Measurements from ENCODE around the gene HMCN2.

HMCN2 gene

GRCh38 chr9:130288926-130289690, 23.5 kb downstream of the HMCN2 start:
- DNase-seq (ENCODE audit: low read depth in 2 of 3, low spot score in 1 of 3): no peak

GRCh38 chr9:130289711-130290241, 24.2 kb downstream of the HMCN2 start:
- DNase-seq (ENCODE audit: low read depth in 2 of 3, low spot score in 1 of 3): no peak

- DNase-seq (ENCODE audit: low read depth in 2 of 3, low spot score in 1 of 3): no peak
Observed at GRCh38 chr9:130290291-130291181, 25.0 kb downstream of the HMCN2 start.

DNA sequence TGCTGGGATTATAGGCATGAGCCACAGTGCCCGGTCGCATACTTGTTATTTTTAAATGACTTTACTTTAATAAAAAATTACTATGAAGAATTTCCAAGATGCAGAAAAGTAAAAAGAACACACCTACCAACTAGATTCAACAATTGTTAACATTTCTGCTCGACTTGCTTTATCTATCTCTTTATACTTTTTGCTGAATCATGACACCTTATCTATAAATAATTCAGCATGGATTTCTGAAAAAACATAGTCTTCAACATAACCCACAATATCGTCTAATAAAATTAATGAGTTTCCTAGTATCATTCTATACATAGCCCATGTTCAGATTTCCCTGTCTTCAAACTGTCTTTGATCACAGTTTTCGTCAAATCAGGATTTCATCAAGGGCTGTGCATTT, 25.9 kb downstream of the HMCN2 start:
- no peak for DNase-seq (ENCODE audit: low read depth in 2 of 3, low spot score in 1 of 3)

DNA sequence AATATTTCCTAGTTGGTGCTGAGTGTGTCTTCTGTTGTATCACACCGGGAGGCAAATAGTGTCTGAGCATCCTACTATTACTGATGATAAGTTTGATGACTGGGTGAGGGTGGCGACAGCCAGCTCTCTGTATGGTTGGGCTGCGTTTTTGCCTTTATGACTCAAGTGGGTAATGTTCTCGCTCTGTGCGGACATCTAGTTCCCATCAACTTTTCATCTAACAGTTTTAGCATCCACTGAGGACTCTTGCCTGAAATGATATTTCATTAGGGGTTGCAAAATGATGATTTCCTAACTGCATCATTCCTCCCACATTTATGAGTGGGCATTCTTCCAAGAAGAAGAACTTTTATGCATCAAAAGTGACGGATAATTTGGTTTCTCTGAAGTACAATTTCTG, 26.5 kb downstream of the HMCN2 start:
- DNase-seq (ENCODE audit: low read depth in 2 of 3, low spot score in 1 of 3): no peak

DNA sequence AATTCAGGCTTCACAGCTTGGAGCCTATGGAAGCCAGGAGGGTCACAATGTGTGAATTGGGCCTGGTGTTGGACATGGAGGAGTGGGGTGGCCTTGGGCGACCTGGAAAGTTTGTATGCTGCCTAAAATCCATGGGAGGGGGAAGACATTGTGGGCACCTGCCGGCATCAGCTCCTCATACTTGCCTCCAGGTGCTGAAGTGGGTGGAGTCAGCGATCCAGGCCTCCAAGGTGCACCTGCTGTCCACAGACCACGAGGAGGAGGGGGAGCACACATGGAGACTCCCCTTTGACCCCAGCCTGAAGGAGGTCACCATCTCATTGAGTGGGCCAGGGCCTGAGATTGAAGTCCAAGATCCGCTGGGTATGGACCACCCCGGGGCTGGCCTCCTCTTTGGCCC, 29.1 kb downstream of the HMCN2 start:
- no peak for DNase-seq (ENCODE audit: low read depth in 2 of 3, low spot score in 1 of 3)

DNA sequence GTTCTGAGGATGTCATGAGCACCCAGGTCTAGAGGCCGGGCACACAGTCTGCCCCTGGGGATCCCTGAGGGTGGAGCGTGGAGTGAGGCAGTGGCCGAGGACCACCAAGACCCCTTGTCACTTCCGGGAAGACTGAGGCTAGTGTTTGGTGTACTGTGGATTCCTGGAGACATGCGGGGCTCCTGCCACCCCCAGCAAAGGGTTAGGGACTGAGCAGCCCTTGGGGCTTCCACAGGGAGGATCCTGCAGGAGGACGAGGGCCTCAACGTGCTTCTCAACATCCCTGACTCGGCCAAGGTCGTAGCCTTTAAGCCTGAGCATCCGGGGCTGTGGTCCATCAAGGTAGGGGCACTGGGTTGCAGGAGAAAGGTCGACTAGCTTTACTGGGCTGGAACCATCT, 29.9 kb downstream of the HMCN2 start:
- DNase-seq (ENCODE audit: low read depth in 2 of 3, low spot score in 1 of 3): no peak

DNA sequence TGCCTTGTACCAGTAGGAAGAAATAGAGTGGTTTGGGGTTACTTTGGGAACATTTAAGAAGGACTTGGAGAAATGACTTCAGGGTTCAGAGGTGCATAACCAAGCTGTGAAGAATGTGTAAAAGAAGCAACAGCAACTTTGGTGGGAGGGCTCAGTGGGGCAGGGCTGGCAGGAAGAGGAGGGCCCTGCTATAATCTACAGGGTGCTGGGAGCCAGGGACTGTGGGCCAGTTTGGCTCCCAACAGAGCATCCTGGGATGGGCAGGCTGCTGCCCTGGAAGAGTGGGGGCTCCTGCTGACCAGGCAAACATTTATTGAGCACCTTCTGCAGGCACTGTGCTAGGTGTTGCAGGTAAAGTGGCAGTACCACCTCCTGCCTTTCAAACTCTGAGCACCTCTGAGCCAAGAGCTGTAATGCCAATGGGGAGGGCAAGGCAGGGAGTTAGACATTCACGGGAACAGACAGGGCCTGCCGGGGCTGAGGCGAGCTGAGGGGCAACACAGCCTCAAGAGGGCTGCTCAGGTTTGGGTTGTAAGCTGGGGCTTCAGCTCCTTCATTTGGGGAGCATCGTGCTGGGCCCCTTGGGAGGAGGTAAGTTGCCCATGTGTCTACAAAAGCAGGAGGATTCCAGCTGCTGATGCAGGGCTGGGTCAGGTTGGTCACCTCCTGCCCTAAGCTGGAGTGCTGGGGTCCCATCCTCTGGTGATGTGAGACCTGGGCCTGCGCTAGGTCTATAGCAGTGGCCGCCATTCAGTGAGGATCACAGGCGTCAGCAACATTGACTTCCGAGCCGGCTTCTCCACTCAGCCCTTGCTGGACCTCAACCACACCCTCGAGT, 30.6 kb downstream of the HMCN2 start:
- no peak for DNase-seq (ENCODE audit: low read depth in 2 of 3, low spot score in 1 of 3)

GRCh38 chr9:130296783-130297055, 31.2 kb downstream of the HMCN2 start:
- DNase-seq (ENCODE audit: low read depth in 2 of 3, low spot score in 1 of 3): no peak

- no peak for DNase-seq (ENCODE audit: low read depth in 2 of 3, low spot score in 1 of 3)
Observed at GRCh38 chr9:130297371-130297770, 31.8 kb downstream of the HMCN2 start.

DNA sequence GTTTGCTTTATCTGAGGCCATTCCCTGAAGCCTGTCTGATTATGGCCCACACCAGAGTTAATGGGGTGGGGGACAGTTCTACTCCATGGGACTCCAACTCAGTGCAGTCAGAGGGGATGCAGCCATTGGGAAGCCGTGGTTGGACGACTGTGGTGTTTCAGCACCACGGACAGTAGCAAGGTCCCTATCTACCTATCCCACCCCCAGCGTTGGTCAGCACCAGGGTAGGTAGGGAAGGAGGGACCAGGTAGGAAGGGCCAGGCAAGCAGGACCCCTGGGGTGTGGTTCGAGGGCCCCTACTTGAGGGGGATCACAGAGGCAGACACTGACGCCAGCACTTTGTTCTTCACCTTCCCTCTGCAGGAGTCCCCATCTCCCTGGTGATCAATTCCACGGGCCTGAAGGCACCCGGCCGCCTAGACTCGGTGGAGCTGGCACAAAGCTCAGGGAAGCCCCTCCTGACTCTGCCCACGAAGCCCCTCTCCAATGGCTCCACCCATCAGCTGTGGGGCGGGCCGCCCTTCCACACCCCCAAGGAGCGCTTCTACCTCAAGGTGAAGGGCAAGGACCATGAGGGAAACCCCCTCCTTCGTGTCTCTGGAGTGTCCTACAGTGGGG, 33.2 kb downstream of the HMCN2 start:
- DNase-seq (ENCODE audit: low read depth in 2 of 3, low spot score in 1 of 3): no peak

- DNase-seq (ENCODE audit: low read depth in 2 of 3, low spot score in 1 of 3): no peak
Observed at GRCh38 chr9:130299785-130300615, 34.4 kb downstream of the HMCN2 start.

DNA sequence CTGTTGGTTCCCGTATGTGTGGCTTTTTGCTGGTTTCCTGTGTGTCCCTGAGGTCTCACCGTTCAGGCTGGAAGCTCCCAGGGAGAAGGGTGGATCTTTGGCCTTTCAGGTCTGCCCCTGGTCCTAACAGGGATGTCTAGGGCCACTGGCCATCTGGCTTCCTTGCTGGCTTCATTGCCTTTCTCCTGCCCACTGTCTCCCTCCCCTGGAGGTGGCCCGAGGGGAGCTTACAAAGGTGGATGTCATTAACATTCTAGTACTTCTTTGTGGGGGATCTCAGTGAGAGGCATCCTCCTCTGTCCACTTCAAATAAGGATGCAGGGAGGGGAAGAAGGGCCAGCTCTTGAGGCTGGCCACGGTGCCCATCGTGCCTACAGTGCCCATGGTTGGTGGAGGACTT, 35.2 kb downstream of the HMCN2 start:
- no peak for DNase-seq (ENCODE audit: low read depth in 2 of 3, low spot score in 1 of 3)

DNA sequence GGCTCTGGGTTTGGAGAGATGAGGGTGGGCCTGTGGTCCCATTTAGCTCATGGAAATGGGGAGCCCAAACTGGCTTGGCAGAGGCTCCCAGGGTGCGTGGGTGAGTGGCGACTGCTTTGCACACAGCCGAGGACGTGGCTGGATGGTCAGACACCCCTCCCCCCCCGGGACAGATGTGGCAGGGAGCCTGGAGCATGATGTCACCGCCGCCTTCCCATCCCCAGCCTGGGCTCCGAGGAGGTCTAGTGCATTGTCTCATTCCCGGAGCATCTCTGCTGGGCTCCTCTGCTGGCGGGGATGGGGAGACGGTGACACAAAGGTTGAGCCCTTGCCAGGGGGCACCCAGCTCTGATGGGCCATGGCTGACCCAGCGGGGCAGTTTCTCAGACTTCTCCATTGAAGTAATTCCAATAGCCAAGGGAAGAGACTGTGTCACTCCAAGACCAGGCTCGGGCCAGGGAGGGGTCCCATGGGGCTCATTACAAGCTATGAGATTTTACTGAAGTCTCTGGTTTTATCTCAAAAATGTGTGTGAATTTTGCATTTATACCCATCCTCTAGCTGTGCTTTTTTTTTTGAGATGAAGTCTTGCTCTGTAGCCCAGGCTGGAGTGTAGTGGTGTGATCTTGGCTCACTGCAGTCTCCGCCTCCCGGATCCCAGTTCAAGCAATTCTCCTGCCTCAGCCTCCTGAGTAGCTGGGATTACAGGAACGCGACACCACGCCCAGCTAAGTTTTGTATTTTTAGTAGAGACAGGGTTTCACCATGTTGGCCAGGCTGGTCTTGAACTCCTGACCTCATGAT, 36.1 kb downstream of the HMCN2 start:
- no peak for DNase-seq (ENCODE audit: low read depth in 2 of 3, low spot score in 1 of 3)

GRCh38 chr9:130302785-130303612, 37.4 kb downstream of the HMCN2 start:
- no peak for DNase-seq (ENCODE audit: low read depth in 2 of 3, low spot score in 1 of 3)

DNA sequence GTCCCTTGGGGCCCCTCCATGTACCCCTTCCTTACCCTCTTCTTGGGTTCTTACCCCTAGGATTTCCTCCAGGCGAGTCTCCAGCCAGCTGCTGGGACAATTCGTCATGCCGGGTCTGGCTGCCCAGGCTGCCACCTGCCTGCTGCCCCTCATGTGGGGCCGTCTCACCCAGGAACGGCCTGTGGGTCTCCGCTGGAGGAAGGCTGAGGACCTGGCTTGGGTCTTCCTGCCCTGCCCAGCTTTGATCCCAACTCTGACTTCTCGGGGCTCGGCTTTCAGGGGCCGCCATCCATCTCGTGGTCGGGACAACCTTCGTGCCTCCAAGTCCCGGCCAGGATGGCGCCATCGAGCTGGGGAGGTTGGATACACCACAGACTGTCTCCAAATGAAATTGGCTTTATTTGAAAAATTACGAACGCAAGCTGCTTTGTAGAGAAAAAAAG, 38.1 kb downstream of the HMCN2 start:
- no peak for DNase-seq (ENCODE audit: low read depth in 2 of 3, low spot score in 1 of 3)

- DNase-seq (ENCODE audit: low read depth in 2 of 3, low spot score in 1 of 3): no peak
Observed at GRCh38 chr9:130304116-130304515, 38.6 kb downstream of the HMCN2 start.

- DNase-seq (ENCODE audit: low read depth in 2 of 3, low spot score in 1 of 3): no peak
Observed at GRCh38 chr9:130304643-130305042, 39.1 kb downstream of the HMCN2 start.

All from stimulated activated CD4-positive, alpha-beta T cell treated with anti-CD3 and anti-CD28 coated beads, Interleukin-12 subunit alpha, Interleukin-12 subunit beta, amount 100 ng/mL, for 48 hours (primary cell).